ENCODE data around the gene INO80E.

DNA sequence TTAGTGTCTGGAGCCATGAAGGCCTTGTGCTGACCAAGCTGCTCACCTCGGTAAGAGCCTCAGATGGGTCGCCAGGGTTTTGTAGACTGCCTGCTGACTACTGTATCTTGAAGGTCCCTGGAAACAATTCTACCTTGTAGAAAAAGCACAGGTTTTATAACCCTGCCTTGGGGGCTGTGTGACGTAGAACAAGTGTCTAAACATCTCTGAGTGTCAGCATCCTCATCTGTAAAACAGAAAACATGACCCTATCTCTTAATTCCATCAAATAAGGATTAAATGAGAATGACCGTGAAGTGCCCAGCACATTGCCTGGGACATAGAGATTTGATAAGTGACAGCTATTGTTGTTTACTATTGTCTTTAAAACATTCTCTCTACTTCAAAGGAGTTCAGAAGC is 27.8 kb upstream of the INO80E start:
- TF ChIP-seq CEBPB (IDR thresholded peaks at IDR 0.05) (no peak), POLR2A (IDR thresholded peaks at IDR 0.05; ENCODE audit: low read length) (no peak), REST (IDR thresholded peaks at IDR 0.05) (no peak), NFE2L2 (conservative IDR thresholded peaks at IDR 0.05; ENCODE audit: low read length) (no peak), MAZ (IDR thresholded peaks at IDR 0.05; ENCODE audit: borderline replicate concordance, low read depth, low read length) (no peak), CBX2 (IDR thresholded peaks at IDR 0.05; ENCODE audit: borderline replicate concordance, low read depth) (no peak), EHMT2 (IDR thresholded peaks at IDR 0.05; ENCODE audit: low read depth) (no peak), RNF2 (IDR thresholded peaks at IDR 0.05; ENCODE audit: borderline replicate concordance, low read depth) (no peak)
- TF ChIP-seq, protein P1, sequence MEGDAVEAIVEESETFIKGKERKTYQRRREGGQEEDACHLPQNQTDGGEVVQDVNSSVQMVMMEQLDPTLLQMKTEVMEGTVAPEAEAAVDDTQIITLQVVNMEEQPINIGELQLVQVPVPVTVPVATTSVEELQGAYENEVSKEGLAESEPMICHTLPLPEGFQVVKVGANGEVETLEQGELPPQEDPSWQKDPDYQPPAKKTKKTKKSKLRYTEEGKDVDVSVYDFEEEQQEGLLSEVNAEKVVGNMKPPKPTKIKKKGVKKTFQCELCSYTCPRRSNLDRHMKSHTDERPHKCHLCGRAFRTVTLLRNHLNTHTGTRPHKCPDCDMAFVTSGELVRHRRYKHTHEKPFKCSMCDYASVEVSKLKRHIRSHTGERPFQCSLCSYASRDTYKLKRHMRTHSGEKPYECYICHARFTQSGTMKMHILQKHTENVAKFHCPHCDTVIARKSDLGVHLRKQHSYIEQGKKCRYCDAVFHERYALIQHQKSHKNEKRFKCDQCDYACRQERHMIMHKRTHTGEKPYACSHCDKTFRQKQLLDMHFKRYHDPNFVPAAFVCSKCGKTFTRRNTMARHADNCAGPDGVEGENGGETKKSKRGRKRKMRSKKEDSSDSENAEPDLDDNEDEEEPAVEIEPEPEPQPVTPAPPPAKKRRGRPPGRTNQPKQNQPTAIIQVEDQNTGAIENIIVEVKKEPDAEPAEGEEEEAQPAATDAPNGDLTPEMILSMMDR (IDR thresholded peaks at IDR 0.05), result no peak

Data from A549 (cell line).